GM18909 (cell line): ENCODE measurements around the gene VWA1.

Experiments used
- ATAC-seq: cut with Tn5 transposase; IDR thresholded peaks from one replicate; pipeline ENCODE4 v1.9.1; 2021; ENCODE audit warnings: mild to moderate bottlenecking; ENCODE audit not compliant: unreplicated experiment, poor library complexity

VWA1 gene, protein sequence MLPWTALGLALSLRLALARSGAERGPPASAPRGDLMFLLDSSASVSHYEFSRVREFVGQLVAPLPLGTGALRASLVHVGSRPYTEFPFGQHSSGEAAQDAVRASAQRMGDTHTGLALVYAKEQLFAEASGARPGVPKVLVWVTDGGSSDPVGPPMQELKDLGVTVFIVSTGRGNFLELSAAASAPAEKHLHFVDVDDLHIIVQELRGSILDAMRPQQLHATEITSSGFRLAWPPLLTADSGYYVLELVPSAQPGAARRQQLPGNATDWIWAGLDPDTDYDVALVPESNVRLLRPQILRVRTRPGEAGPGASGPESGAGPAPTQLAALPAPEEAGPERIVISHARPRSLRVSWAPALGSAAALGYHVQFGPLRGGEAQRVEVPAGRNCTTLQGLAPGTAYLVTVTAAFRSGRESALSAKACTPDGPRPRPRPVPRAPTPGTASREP

DNA sequence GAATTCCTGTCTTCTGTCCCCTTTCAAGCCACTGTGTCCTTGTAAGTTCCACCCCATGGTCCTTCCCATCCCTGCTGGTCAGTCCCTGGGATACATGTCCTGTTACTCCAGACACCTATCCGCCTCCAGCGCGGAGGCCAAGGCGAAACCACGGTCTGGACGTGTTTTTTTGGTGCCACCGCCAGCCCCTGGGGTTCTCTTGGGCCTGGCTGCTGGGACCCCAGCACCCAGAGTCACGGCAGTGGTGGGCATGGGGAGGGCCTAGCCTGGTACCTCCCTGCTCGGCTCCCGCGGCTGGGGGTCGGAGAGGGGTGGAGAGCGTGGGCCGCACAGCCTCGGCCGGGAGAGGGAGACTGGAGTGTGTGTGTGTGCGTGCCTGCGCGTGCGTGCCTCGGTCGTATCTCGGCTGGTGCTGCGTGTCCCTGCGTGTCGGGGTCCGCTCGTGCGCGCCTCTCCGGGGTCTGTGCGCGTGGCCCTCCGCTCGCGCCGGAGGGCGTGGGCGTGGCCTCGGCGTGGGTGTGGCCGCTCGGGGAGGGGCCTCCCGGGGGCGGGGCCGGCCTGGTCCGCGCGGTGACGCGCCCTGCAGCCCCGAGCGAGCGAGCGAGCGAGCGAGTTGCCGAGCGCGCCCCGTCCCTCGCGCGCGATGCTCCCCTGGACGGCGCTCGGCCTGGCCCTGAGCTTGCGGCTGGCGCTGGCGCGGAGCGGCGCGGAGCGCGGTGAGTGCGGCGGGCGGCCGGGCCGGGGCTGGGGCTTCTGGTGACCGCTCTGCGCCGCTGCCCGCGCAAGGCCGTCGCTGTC, at the start of gene VWA1:
TSS of gene VWA1 (plus strand) at position 585 of the 798 bp plus-strand sequence. CDS start at position 644, 59 bp downstream.
- no peak for ATAC-seq

DNA sequence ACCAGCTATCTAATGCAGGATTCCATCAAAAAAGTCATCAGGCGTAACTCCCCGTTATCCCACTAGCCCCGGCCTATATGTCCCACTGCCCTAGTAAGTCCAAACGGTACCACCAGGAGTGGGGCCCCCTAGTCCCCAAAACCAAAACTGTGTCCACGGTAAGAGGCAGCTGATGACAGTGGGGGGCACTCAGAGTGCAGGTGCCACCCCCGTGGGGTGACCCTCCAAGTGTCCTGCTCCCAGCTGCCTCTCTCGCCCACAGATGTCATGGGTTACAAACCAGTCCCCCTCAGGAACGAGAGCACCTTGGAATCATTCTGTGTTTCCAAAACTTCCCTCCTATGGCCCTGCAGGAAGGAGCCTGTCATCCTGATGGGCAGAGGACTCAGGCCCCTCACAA, 49.6 kb upstream of the VWA1 start:
- no peak for ATAC-seq

DNA sequence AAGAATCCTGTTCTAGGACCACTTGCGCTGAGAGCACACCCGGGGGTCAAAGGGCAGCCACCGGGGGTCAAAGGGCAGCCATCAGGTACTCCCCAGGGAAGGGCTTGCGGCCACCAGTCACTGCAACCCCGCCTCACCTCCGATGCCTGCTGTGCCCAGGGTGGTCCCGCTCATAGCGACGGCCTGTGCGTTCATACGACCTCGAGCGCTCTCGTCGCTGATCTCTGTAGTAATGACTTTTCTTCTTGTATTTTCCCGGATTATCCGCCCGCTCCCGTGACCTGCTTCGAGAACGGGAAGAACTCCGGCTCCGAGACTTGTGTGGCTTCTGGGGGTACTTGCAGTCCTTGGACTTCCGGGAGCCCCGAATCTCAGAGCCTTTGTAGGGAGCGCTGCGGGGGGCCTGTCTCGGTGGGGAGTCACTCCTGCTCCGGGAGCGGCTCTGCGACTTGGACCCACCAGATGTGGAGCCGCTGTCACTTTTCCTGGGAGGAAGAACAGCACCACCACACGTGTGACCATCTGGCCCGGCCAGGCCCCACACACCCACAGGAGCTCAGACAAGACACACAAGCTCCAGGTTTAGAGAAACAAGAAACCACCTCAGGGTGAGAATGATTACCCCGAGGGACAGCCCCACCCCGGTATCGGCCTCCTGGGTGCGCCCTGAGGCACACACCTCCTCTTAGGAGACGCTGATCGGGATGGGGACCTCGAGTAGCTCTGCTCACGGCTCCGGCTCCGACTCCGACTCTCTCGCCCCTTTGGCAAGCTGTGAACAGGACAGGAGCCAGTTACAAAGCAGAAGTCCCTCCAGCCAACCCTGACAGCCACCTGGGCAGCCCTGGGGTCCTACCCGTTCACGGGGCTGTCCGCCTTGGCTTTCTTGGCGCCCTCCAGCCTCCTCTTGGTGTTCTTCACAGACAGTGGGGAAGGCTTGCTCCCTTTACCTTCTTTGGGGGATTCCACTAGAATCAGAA, 48.1 kb upstream of the VWA1 start:
- no peak for ATAC-seq

DNA sequence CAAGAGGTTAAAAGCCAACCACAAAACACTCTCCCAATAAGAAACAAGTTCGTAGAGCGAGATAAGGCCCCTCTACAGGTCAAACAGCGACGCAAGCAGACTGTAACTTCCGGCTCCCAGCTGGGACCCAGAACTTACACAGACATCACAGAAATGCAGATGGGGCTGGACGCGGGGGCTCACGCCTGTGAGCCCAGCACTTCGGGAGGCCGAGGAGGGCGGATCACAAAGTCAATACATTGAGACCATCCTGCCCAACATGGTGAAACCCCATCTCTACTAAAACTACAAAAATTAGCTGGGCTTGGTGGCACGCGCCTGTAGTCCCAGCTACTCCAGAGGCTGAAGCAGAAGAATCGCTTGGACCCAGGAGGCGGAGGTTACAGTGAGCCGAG, 47.4 kb upstream of the VWA1 start:
- ATAC-seq: no peak

DNA sequence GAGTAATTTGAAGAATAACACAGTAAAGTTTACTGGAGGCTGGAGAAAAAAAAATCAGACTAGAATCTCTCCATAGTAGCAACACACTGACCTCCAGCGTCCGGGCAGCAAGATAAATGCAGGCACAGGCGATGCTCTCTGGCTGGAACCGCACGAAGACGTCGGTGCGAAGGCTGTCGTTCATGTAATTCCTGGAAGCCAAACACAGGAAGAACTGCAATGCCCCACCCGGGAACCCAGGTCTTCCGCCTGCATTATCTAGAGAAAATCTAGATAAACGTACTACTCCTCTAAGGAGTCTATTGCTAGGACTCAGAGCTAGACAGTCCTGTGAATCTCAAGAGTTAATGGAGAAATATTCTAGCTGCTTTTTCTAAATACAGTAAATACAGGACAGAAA, 44.8 kb upstream of the VWA1 start:
- no peak for ATAC-seq

DNA sequence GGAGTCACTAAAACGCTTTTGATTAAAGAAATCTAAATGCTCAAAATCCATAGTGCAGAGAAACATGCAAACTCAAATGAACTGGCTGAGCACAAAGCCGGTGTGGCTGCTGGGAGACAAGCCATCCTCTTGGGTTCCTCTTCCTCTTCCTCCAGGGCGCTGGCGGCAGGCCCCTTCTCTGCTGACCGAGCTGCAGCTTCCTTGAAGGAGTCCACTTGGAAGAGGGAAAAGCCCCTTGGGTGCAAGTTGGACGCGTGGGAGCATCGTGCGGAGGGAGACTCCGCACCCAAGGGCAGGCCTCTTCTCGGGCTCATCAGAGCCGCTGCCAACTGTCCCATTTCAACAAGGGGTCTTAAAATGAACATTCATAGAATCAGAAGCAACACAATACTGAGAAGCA, 44.3 kb upstream of the VWA1 start:
- no peak for ATAC-seq

DNA sequence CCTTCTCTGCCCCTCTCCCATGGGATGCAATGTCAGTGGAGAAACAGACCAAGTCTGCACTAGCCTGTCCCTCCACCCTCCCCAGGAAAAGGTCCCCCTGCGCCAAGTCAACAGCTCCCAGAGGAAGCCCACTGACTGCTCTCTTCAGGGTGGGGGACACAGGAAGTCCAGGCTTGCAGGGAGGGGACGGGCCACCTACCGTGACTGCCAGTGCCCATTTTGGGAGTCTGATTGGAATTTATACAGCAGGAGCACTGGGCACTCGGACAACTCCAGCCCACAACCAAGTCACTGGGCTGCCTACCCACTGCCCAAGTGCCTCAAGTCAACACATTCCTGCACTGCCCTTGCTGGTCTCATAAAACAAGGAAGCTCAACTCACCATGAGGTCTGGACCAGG, 42.5 kb upstream of the VWA1 start:
- no peak for ATAC-seq

DNA sequence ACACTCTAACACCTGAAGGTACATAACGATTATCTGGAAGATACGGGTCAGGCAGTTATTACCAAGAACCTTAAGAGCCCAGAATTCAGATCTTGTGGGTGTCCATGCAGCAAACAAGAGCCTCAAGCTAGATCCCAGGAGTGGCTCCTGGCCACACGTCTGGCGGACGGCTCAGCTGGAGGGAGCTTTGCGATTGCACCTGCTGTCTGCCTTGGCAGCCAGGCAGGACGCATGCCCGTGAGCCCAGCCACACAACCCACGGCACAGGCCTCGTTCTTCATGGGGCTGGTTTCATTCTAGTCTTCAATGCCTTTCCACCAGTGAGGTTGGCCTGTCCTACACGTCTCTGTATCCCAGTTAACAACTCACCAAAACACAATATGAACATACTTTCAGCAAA, 42.1 kb upstream of the VWA1 start:
- ATAC-seq: no peak

DNA sequence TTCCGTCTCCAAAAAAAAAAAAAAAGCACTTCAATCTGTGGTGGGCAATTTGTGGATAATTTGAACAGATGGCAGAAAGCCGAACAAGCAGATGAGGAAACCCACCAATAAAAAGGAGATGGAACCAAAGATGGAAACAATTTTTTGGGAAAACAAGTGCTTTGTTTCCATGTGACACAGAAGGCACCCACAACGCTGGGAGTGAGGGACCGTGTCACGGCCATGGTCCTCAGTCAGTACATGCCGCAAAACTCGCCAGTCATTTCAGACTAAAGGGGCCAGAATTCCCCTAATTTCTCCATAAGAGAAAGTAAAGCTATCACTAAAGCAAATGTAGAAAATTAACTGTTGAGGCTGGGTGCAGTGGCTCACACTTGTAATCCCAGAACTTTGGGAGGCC, 41.4 kb upstream of the VWA1 start:
- ATAC-seq: no peak

DNA sequence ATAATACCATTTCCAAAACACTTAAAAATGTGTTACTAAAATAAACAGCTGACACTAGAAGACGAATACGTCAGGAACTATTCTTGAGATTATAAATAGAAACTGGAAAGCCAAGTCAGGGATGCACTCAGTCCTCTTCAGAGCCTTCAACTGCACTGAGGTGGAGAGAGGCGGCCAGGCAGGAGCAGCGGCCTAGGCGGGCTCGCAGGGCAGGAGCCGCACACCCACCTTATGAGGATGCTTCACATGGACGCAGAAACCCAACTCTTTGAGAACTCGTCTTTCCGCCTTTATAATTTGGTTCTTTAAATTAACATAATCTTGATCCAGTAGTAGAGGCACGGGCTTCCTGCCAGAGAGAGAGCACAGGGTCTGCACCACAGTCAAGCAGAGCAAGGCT, 40.3 kb upstream of the VWA1 start:
- no peak for ATAC-seq

DNA sequence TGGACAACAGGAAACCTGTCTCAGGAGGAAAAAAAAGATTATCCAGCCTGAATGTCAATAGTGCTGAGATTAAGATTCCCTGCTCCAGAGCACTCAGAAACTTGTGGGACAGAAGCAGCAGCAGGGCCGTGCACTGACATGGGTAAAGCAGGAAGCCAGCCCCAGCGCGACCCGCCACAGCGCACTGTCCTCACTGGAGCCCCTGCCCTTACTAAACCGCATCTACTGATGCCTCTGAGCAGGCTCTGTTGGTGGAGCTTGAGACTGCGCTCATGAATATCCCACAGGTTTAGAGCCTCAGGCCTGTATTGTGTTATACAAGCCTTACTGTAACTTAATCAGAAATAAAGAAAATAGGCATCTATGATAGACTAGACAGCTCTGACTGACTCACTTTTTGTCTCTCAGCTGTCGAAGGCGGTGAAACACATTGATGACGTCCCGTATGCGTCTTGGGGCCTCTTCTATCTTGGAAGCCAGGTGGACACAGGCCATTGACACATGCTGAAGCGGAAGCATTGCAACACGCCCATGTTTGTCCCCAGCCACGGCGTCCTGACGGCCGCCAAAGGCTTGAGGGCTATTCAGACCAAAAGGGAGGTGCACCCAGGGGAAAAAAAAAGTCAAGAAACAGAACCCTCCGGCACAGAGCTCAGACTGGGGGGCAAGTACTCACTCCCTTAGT, 37.5 kb upstream of the VWA1 start:
- ATAC-seq: no peak

DNA sequence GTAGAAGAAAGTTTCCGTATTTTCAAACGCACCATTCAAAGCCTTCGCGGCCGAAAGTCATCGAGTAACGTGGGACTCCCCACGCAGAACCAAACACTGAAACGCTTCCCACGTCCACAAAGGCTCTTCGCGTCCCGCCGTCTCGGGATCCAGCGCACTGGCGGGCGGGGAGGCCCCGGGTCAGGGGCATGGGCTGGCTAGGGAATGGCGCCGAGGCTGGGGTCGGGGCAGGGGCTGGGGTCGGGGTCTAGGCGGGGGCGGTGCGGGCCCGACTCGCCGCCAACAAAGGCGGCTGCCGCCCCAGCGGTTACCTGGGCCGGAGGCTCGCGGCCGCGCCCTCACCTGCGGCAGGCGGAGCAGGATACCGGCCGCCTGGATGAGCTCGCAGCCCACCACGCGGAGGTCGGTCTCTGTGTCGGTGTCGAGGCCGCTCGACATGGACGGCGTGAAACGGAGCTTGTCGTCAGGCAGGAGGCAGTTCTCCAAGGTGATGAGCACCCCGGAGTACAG, 36.8 kb upstream of the VWA1 start:
- ATAC-seq: peak; percentile 9

DNA sequence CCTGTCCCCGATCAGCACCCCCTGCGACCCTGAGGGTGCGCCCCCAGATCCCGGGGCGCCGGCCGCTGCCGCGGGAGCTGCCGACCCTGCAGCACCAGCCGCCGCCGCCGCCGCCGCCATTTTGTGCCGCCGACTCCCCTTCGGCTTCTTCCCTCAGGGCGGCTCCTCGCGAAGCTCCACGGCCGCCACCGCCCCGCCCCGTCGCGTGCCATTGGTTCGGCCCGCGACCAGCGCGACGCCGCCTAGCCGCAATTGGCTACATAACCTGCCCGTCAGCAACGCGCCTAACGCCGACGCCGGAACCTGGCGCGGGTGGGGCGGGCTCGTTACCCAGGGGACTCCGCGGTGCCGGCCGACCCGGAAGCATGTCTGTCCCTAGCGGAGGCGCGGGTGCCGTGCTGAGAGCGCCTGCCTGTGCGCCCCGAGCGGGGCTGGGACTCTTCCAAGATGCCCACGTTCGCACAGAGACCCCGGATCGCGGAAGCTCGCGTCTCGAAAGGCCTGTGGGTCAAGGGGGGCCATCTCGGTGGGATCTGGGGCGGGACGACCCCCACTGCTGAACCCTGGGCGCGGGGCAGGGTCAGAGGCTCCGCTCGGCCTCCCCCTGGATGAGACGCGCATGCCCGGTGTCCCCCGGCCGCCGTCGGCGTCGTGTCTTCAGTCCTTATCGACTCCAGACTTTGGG, 36.2 kb upstream of the VWA1 start, which contains the start of gene CCNL2:
TSS of gene CCNL2 (minus strand) at position 149 of the 685 bp plus-strand sequence. CDS start at position 120, 29 bp downstream.
- ATAC-seq: peak; percentile 95

DNA sequence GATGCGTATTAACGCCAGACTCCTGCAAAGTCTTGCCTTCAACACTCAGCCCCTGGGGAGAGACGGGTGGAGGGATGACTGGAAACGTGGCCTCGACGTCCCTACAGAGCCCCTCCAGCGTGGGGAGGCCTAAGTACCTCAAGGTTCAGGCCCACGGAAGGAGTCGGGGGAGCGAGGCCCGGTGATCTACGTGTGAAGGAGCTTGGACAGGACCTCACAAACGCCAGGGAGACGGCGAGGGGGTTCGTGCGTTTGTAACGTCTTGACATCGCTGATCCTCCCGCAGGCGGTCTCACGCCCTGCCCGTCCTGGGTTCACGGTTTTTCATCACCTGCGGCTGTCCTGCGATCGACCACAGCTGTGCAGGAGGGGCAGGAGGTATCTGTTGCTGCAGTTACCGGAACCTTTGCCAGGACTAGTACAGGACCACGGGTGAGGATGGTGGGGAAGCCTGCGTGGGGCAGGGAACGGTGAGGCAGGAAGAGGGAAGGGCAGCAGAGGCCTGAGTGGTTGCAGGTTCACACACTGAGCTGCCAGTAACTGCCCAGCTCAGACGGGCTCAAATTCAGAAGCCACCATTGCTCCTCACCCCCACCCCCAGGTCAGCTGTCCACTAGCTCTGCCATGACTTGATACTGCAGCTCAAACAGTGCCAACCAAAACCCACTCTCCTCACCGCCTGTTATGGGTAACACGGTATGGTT, 35.5 kb upstream of the VWA1 start:
- peak; percentile 1 for ATAC-seq

DNA sequence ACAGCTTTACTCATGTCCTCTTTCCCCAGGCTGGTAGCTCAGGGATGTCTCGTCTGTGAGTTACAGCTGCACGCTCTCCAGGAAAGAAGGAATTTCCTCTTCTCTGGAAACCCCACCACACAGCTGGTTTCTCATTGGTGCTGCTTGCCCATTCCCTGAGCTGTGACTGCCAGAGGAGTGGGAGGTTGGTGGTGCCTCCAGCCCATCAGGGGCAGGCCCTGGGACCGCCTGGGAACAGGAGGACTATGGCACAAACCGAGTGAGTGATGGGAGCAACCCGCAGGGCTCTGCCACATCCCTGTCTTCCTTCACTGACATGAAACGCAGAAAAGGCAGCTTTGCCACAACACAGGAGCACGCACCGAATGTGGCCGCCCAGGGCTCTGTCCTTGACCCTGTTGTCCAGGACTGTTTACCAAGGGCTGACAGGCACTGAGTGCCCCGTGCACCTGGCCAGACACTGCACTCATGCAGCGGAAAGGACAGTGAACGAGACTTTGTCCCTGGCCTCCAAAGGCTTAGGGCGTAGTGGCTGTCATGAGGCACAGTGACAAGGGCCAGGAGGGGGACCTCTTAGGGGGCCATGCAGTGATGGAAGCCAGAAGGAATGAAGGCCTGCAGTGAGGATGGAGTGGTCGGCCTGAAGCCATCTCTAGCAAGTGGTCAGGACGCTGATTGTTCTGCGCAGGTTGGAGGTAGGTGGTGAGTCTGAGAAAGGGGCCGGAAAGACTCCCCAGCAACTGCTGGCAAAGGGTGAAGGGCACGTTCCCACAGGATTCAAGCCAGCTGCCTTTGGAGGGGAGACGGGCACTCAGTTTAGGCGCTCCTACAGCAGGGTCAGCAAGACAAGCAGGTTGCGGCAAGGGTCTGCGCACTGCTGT, 34.7 kb upstream of the VWA1 start:
- ATAC-seq: no peak

DNA sequence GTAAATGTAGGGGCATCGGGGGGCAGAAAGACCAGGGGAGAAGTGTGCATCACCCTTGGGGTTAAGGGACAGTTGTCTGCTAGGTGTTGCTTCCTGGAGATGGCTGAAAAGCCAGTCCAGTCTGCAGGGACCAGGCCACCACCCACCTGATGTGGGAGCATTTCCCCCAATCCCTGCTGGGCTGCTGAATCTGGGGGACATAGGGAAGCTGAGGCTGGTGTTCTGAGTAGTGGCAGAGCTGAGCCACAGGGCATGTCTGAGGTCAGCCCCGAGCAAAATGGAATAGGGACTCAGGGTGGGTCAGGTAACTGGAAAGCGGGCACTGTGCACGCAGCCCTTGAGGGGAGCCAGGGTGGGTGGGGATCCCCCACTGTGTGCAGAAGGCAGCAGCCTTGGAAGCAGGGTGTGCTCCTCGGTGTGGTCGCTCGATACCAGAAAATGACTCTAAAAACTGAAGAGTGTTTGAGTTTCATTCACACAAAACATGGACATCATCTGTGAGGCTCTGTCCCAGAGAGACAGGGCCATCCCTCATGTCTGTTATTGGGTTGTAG, 34.0 kb upstream of the VWA1 start:
- no peak for ATAC-seq
